Mesothelial cell of epicardium (in vitro differentiated cells): ENCODE measurements around the gene PAFAH1B1. TPM values are rescaled to one million over a fixed set of nuclear protein-coding genes. Genes with fewer than 3 reads are reported as not detected.

Experiments used
- DNase-seq, 2 experiments: peaks; one replicate each; pipeline ENCODE4 v3.0.0; 2021; ENCODE audit warnings: low spot score in 2 of 2; ENCODE audit not compliant: unreplicated experiment in 2 of 2
- H3K27ac Mint-ChIP-seq: 2 replicates; pipeline ENCODE4 v1.8.0; 2021; ENCODE audit warnings: mixed read lengths
- H3K27me3 Mint-ChIP-seq: 2 replicates; pipeline ENCODE4 v1.8.0; 2021; ENCODE audit warnings: low read depth, mixed read lengths
- H3K36me3 Mint-ChIP-seq: 2 replicates; pipeline ENCODE4 v1.8.0; 2021; ENCODE audit warnings: mixed read lengths
- H3K4me1 Mint-ChIP-seq: 2 replicates; pipeline ENCODE4 v1.8.0; 2021; ENCODE audit warnings: mixed read lengths
- H3K4me3 Mint-ChIP-seq: 2 replicates; pipeline ENCODE4 v1.8.0; 2021; ENCODE audit warnings: mild to moderate bottlenecking, moderate library complexity, mixed read lengths
- H3K9me3 Mint-ChIP-seq: 2 replicates; pipeline ENCODE4 v1.8.0; 2021; ENCODE audit warnings: mixed read lengths
- CTCF ChIP-seq: fragments of 200-600 bp; sonication (generic); IDR thresholded peaks from one replicate; pipeline ENCODE4 v1.5.0; 2021; ENCODE audit warnings: antibody characterized with exemption; ENCODE audit not compliant: unreplicated experiment
- total RNA-seq: library from RNA; stranded (reverse); gene quantifications from 3 replicates; pipeline ENCODE4 v1.2.1, GENCODE V29; 2021

Gene PAFAH1B1
- total RNA-seq, 1 donor from 2014 or later, result 144 TPM

GRCh38 chr17:2707721-2708584 is 114.5 kb downstream of the PAFAH1B1 start:
- H3K9me3 Mint-ChIP-seq, result no peaks in the 10 kb centered on the region
- H3K4me1 Mint-ChIP-seq, result peaks cover 32% of the 10 kb centered on the region
- no peaks in the 10 kb centered on the region for H3K27me3 Mint-ChIP-seq
- no peak overlapping the region for H3K27ac Mint-ChIP-seq
- no peak for DNase-seq
- no peak for TF ChIP-seq CTCF
- H3K4me3 Mint-ChIP-seq, result no peak overlapping the region
- no peaks in the 10 kb centered on the region for H3K36me3 Mint-ChIP-seq

- H3K4me1 Mint-ChIP-seq, result peaks cover 32% of the 10 kb centered on the region
- peak overlapping the region; percentile 75 for H3K27ac Mint-ChIP-seq
Measured at GRCh38 chr17:2708585-2709182, 115.2 kb downstream of the PAFAH1B1 start.

GRCh38 chr17:2709183-2709661 is 115.8 kb downstream of the PAFAH1B1 start:
- Mint-ChIP-seq H3K4me3 (peak overlapping the region; percentile 77), H3K36me3 (no peaks in the 10 kb centered on the region), H3K9me3 (no peaks in the 10 kb centered on the region), H3K27ac (peak overlapping the region; percentile 75), H3K27me3 (no peaks in the 10 kb centered on the region), H3K4me1 (peaks cover 32% of the 10 kb centered on the region)
- no peak for TF ChIP-seq CTCF
- no peak for DNase-seq

More at GRCh38 chr17:2708585-2709182, 115.2 kb downstream of the PAFAH1B1 start:
- Mint-ChIP-seq H3K4me3 (no peak overlapping the region), H3K9me3 (no peaks in the 10 kb centered on the region), H3K27me3 (no peaks in the 10 kb centered on the region), H3K36me3 (no peaks in the 10 kb centered on the region)
- no peak for DNase-seq
- TF ChIP-seq CTCF, result no peak

- Mint-ChIP-seq H3K36me3 (no peaks in the 10 kb centered on the region), H3K27ac (peak overlapping the region; percentile 75), H3K4me1 (peaks cover 32% of the 10 kb centered on the region), H3K4me3 (peak overlapping the region; percentile 77), H3K9me3 (no peaks in the 10 kb centered on the region), H3K27me3 (no peaks in the 10 kb centered on the region)
- no peak for DNase-seq
- TF ChIP-seq CTCF, result no peak
Measured at GRCh38 chr17:2710071-2710802, 116.8 kb downstream of the PAFAH1B1 start.

- H3K4me3 Mint-ChIP-seq, result peak overlapping the region; percentile 77
Measured at GRCh38 chr17:2710803-2711607, 117.6 kb downstream of the PAFAH1B1 start.

More at GRCh38 chr17:2710803-2711607, 117.6 kb downstream of the PAFAH1B1 start:
- H3K27me3 Mint-ChIP-seq, result no peaks in the 10 kb centered on the region
- H3K27ac Mint-ChIP-seq, result peak overlapping the region; percentile 75
- TF ChIP-seq CTCF, result no peak
- no peaks in the 10 kb centered on the region for H3K9me3 Mint-ChIP-seq
- H3K4me1 Mint-ChIP-seq, result peaks cover 32% of the 10 kb centered on the region
- no peaks in the 10 kb centered on the region for H3K36me3 Mint-ChIP-seq
- DNase-seq, result no peak
